Left renal pelvis (tissue), 4 donors: ENCODE data around the gene LGR5. TPM values are rescaled to one million over a fixed set of nuclear protein-coding genes. Genes with fewer than 3 reads are reported as not detected.

ENCODE experiments used
- DNase-seq, 4 donors: peaks; one replicate each; pipeline ENCODE4 v3.0.0-alpha.2; 2013; ENCODE audit warnings: low read depth in 4 of 4, low spot score in 3 of 4
- polyA plus RNA-seq, 4 donors: library from polyadenylated mRNA; unstranded; fragments of 120-200 nt; gene quantifications; one replicate each; pipeline ENCODE4 v1.2.1, GENCODE V29; 2013; ENCODE audit not compliant: insufficient read length in 4 of 4

LGR5 gene
- polyA plus RNA-seq, 4 donors = 5.1 to 21.9 (median 18.3) TPM

- no peak for DNase-seq
Measured at GRCh38 chr12:71432936-71433335, 6.7 kb upstream of the LGR5 start.

GRCh38 chr12:71436696-71437095, 2.9 kb upstream of the LGR5 start:
- DNase-seq = no peak

- DNase-seq = no peak
Measured at GRCh38 chr12:71438670-71439361, 782 bp upstream of the LGR5 start.

- no peak for DNase-seq
Measured at GRCh38 chr12:71439362-71439612, 311 bp upstream of the LGR5 start.

- no peak for DNase-seq
Measured at GRCh38 chr12:71440345-71440762, 756 bp downstream of the LGR5 start.

GRCh38 chr12:71440763-71441748, 1.5 kb downstream of the LGR5 start:
- DNase-seq = no peak

GRCh38 chr12:71441836-71442566, 2.4 kb downstream of the LGR5 start:
- DNase-seq = no peak

GRCh38 chr12:71442567-71442931, 3.0 kb downstream of the LGR5 start:
- DNase-seq = no peak

- no peak for DNase-seq
Measured at GRCh38 chr12:71445071-71445470, 5.5 kb downstream of the LGR5 start.

- DNase-seq = no peak
Measured at GRCh38 chr12:71447691-71448132, 8.1 kb downstream of the LGR5 start.

- DNase-seq = no peak
Measured at GRCh38 chr12:71448150-71448581, 8.6 kb downstream of the LGR5 start.

GRCh38 chr12:71449373-71450070, 9.9 kb downstream of the LGR5 start:
- no peak for DNase-seq

GRCh38 chr12:71452006-71452405, 12.4 kb downstream of the LGR5 start:
- no peak for DNase-seq

GRCh38 chr12:71455028-71455737, 15.6 kb downstream of the LGR5 start:
- DNase-seq = no peak

GRCh38 chr12:71456316-71456715, 16.7 kb downstream of the LGR5 start:
- no peak for DNase-seq

GRCh38 chr12:71456990-71457389, 17.4 kb downstream of the LGR5 start:
- DNase-seq = no peak

GRCh38 chr12:71460318-71460717, 20.7 kb downstream of the LGR5 start:
- DNase-seq = no peak

GRCh38 chr12:71460850-71461609, 21.4 kb downstream of the LGR5 start:
- no peak for DNase-seq

GRCh38 chr12:71461787-71462328, 22.3 kb downstream of the LGR5 start:
- no peak for DNase-seq
